Vagina (tissue), 2 donors: ENCODE results near the gene MFSD6.

Experiments
- POLR2A ChIP-seq, 2 donors: fragments of 450-650 bp; IDR thresholded peaks; one replicate each; pipeline ENCODE4 v1.6.1; 2017; ENCODE audit warnings: antibody characterized with exemption in 2 of 2, mild to moderate bottlenecking in 2 of 2, moderate library complexity in 2 of 2
- TF ChIP-seq, protein P1 (sequence below), 3 experiments: fragments of 450-650 bp in 2 of 3; fragments of 200-600 bp in 1 of 3; sonication (generic) in 1 of 3; IDR thresholded peaks; one replicate each; pipeline ENCODE4 v1.5.1; 2017 to 2019; ENCODE audit warnings: antibody characterized with exemption in 3 of 3, mild to moderate bottlenecking in 2 of 3, moderate library complexity in 2 of 3

DNA sequence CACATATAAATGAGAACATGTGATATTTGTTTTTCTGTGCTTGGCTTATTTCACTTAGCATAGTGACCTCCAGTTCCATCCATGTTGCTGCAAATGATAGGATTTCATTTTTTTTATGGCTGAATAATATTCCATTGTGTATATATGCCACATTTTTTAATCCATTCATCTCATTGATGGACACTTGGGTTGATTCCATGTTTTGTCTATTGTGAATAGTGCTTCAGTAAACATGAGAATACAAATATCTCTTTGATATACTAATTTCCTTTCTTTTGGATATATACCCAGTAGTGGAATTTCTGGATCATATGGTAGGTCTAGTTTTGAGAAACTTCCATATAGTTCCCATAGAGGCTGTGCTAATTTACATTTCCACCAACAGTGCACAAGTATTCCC lies 130.0 kb downstream of the MFSD6 start:
- TF ChIP-seq, protein P1, sequence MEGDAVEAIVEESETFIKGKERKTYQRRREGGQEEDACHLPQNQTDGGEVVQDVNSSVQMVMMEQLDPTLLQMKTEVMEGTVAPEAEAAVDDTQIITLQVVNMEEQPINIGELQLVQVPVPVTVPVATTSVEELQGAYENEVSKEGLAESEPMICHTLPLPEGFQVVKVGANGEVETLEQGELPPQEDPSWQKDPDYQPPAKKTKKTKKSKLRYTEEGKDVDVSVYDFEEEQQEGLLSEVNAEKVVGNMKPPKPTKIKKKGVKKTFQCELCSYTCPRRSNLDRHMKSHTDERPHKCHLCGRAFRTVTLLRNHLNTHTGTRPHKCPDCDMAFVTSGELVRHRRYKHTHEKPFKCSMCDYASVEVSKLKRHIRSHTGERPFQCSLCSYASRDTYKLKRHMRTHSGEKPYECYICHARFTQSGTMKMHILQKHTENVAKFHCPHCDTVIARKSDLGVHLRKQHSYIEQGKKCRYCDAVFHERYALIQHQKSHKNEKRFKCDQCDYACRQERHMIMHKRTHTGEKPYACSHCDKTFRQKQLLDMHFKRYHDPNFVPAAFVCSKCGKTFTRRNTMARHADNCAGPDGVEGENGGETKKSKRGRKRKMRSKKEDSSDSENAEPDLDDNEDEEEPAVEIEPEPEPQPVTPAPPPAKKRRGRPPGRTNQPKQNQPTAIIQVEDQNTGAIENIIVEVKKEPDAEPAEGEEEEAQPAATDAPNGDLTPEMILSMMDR (IDR thresholded peaks at IDR 0.05): no peak
- no peak for TF ChIP-seq POLR2A (IDR thresholded peaks at IDR 0.05)
